ENCODE results near the gene KLF13.
A peak's percentile ranks its signal among the peaks of the same experiment; 100 is the strongest.

KLF13 gene

DNA sequence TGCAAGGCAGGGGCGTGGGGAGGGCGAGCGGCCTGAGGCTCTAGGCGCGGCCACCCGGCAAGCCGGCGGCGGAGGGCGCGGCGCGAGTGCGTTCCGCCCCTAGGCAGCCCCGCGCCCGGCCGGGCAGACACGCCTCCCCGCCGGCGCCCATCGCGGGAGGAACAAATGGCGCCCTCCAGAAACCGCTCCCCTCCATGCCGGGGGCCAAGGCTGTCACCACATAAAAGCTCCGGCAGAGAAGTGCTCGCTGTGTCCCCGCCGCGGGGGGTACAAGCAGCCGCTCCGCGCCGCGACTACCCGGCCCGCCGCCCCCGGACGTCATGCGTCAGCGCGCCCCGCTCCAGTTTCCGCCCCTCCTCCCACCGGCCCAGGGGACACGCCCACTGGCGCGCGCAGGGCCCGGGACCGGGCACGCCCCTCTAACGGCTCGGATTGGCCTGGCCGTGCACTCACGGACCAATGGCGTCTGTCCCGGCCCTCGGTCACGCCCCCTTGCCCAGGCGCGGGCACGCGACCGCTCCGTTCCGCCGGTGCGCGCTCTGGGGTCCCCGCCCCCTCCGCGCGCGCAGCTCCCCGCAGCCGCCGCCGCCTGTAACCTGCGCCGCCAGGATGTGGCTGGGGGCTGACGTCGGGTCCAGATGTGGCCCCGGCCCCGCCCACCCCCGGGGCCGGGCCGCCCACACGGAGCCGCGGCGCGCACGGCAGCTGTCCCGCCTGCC lies at the start of gene KLF13:
Gene KLF13 (plus strand): TSS at position 680 of the 719 bp plus-strand sequence. CDS start 378 bp downstream, outside the sequence.
- peak; percentile 99 for FAIRE-seq
- peak; percentile 99 for DNase-seq (ENCODE audit: low spot score)

DNA sequence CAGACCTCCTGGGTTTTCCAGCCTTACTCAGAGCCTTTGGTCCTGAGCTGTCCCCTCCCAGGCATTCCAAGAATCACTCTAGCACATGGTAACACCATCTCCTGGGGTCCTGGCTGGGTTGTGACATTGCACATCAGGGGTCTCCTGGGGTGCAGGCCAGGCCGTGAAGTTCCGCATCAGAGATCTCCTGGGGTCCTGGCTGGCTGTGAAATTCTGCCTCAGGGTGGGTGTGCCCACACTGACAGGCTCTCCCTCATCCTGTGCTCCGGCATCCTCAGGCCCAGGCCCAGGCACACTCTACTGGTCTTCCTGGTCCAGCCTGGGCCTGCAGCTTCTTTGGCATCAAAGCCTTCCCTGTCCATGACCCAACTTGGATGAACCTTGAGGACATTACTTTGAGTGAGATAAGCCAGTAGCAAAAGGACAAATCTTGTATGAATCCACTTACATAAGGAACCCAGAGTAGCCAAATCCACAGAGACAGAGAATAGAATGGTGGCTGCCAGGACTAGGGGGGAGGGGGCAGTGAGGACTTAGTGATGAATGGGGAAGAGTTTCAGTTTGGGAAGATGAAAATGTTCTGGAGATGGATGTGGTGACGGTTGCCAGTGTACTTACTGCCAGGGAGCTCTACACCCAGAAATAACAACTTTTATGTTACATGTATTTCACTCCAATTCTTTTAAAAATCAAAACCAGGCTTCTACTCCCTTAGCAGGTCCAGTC lies 49.1 kb upstream of the KLF13 start:
- FAIRE-seq = no peak
- DNase-seq (ENCODE audit: low spot score) = no peak

GRCh38 chr15:31278061-31278445 lies 48.6 kb upstream of the KLF13 start:
- FAIRE-seq (no peak), DNase-seq (ENCODE audit: low spot score) (no peak)

DNA sequence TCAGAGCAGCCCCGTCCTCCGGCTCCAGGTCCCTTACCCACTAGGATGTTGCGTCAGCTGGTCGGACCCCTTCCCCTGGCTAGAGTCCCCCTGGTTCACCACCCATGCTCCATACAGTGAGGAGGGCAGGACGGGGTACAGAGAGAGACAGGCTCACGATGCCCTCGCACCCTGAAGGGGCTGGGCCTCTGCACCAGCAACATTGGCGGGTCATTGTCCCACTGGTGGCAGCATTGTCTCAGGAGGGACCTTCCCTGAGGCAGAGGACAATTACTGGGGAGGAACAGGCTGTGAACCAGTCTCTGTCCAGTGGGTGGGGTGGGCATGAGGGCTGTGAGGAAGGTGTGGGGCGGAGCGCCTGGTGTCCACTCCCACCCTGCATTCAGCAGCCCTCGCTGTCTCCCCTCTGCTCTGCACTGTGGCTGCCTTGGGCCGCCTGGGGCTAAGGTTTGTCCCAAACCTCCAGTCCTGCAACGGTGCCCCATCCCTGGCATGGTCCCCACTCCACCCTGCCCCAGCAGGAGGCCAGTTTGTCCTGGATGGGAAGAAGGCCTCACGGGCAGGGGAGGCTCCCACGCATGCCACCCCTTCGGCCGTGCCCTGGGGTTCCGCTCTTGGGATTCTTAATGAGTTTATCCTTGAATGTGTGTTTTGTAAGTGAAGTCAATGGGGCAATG lies 48.0 kb upstream of the KLF13 start:
- FAIRE-seq (no peak), DNase-seq (ENCODE audit: low spot score) (no peak)

- FAIRE-seq = peak; percentile 5
Observed at GRCh38 chr15:31279221-31280045, 47.2 kb upstream of the KLF13 start.

GRCh38 chr15:31280046-31280830 lies 46.4 kb upstream of the KLF13 start:
- DNase-seq (ENCODE audit: low spot score) = no peak
- FAIRE-seq = no peak

More at GRCh38 chr15:31279221-31280045, 47.2 kb upstream of the KLF13 start:
- no peak for DNase-seq (ENCODE audit: low spot score)

GRCh38 chr15:31280831-31281216 lies 45.8 kb upstream of the KLF13 start:
- no peak for DNase-seq (ENCODE audit: low spot score)
- no peak for FAIRE-seq

DNA sequence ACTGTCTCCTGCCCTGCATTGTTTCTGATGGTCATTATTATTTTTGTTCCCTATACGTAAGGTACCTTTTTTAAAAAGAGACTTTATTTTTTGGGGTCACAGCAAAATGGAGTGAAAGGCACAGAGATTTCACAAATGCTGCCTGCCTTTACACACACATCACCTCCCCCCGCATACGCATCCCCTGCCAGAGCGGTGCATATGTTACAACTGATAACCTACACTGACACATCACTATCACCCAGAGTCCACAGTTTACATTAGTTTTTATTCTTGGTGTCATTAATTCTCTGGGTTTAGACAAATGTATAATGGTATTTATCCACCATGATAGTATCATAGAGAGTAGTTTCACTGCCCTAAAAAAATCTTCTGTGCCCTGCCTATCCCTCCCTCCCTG lies 43.6 kb upstream of the KLF13 start:
- FAIRE-seq = no peak
- no peak for DNase-seq (ENCODE audit: low spot score)

- DNase-seq (ENCODE audit: low spot score) = no peak
- FAIRE-seq = no peak
Observed at GRCh38 chr15:31285772-31286261, 40.8 kb upstream of the KLF13 start.

- DNase-seq (ENCODE audit: low spot score) (no peak), FAIRE-seq (no peak)
Observed at GRCh38 chr15:31291048-31291578, 35.5 kb upstream of the KLF13 start.

DNA sequence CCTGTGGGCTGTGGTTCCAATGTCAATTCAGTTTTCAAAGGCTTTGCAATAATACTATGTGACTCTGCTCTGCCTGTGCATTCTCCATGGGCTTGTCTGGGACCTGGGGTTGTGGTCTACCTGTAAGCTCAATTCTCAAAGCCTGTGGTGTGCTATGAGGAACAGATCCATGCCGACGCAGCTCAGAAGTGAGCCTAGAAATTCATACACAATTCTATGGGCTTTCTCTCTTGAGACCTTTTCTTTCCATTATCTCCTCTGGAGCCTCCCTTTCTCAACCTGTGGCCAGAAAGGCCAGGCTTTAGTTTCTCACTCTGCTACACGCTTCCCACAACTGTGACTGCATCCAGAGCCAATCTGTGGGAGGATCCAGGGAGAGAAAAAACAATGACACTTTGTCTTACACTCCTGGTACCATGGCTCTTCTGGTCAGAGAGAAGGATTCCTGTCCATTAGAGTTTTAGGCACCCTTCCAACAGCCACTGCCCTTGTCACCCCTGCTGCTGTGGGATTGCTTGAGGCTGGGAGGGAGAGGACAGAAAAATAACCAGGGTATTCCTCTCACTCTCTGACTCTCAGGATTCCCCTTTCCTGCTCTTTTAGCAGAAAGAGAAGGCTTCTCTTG lies 34.1 kb upstream of the KLF13 start:
- DNase-seq (ENCODE audit: low spot score) (peak; percentile 42), FAIRE-seq (no peak)

DNA sequence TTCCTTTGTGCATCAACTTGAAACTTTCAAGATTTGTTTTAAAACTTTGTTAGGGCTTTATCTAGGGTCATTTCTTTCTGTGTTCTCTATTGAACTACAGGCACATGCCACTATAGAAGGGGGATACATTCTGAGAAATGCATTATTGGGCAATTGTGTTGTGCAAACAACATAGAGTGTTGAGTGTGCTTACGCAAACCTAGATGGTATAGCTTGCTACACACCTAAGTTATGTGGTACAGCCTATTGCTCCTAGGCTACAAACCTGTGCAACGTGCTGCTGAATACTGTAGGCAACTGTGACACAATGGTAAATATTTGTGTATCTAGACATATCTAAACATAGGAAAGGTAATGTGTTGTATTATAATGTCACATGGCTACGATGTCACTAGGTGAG lies 33.0 kb upstream of the KLF13 start:
- no peak for FAIRE-seq

DNA sequence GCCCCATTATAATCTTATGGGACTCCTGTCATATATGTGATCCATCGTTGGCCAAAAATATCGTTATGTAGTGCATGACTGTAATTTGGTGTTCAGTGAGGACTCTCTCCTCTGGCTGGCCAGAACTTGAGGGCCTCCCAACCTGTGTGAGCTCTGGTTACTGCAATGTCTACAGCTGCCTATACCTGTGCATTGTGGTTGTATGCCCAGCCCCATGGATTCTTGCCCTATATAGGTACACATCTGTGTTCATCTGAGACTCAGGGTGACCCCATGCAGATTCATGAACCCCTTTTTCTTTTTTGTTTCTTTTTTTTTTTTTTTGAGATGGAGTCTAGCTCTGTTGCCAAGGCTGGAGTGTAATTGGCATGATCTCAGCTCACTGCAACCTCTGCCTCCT lies 32.6 kb upstream of the KLF13 start:
- DNase-seq (ENCODE audit: low spot score) = no peak
- FAIRE-seq = no peak

More for the DNA sequence above, 33.0 kb upstream of the KLF13 start:
- no peak for DNase-seq (ENCODE audit: low spot score)

GRCh38 chr15:31295658-31296057 lies 31.0 kb upstream of the KLF13 start:
- DNase-seq (ENCODE audit: low spot score) (no peak), FAIRE-seq (no peak)

DNA sequence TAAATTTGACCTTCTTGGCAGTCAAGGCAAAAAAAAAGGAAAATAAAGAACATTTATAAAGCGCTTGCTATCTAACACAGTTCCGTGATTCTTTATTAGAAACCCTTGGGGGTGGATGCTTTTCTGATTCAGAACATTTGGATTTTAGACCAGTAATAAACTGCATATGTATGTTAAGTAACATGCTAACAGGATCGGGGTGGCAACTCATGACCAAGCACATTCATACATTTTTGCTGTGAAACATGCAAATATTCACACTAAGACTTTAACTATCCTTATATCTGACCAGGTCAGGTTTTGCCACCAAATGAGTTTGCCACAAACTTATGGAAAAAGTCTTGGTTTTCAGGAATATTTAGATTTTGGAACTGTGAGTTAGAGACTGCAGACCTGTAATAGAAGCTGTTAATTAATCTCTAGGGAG lies 30.4 kb upstream of the KLF13 start:
- FAIRE-seq (no peak), DNase-seq (ENCODE audit: low spot score) (no peak)

GRCh38 chr15:31296646-31297574 lies 29.7 kb upstream of the KLF13 start:
- FAIRE-seq (no peak), DNase-seq (ENCODE audit: low spot score) (no peak)

GRCh38 chr15:31297575-31298456 lies 28.8 kb upstream of the KLF13 start:
- DNase-seq (ENCODE audit: low spot score) = no peak
- no peak for FAIRE-seq

Data from urothelium cell line (cell line).